GM18870 (cell line): ENCODE results near the gene ARHGEF37.

Experiments
- ATAC-seq: cut with Tn5 transposase; IDR thresholded peaks from one replicate; pipeline ENCODE4 v1.9.1; 2021; ENCODE audit warnings: moderate library complexity; ENCODE audit not compliant: unreplicated experiment

Gene ARHGEF37

GRCh38 chr5:149599375-149599774 is 18.1 kb downstream of the ARHGEF37 start:
- ATAC-seq, result no peak

- ATAC-seq, result no peak
Observed at GRCh38 chr5:149600932-149601331, 19.6 kb downstream of the ARHGEF37 start.

- no peak for ATAC-seq
Observed at GRCh38 chr5:149603210-149603609, 21.9 kb downstream of the ARHGEF37 start.

- ATAC-seq, result no peak
Observed at GRCh38 chr5:149603920-149604319, 22.6 kb downstream of the ARHGEF37 start.

GRCh38 chr5:149604321-149604720 is 23.0 kb downstream of the ARHGEF37 start:
- ATAC-seq, result no peak

GRCh38 chr5:149605354-149605997 is 24.2 kb downstream of the ARHGEF37 start:
- ATAC-seq, result no peak

- ATAC-seq, result peak; percentile 84
Observed at GRCh38 chr5:149605998-149606724, 24.9 kb downstream of the ARHGEF37 start.

- no peak for ATAC-seq
Observed at GRCh38 chr5:149608936-149609545, 27.7 kb downstream of the ARHGEF37 start.

- ATAC-seq, result no peak
Observed at GRCh38 chr5:149609640-149610219, 28.4 kb downstream of the ARHGEF37 start.

- no peak for ATAC-seq
Observed at GRCh38 chr5:149610589-149611255, 29.4 kb downstream of the ARHGEF37 start.

- no peak for ATAC-seq
Observed at GRCh38 chr5:149611326-149611725, 30.0 kb downstream of the ARHGEF37 start.

GRCh38 chr5:149614034-149614907 is 33.0 kb downstream of the ARHGEF37 start:
- ATAC-seq, result no peak

- ATAC-seq, result no peak
Observed at GRCh38 chr5:149615976-149616375, 34.7 kb downstream of the ARHGEF37 start.

- ATAC-seq, result peak; percentile 74
Observed at GRCh38 chr5:149616727-149617285, 35.5 kb downstream of the ARHGEF37 start.

- no peak for ATAC-seq
Observed at GRCh38 chr5:149617760-149618306, 36.5 kb downstream of the ARHGEF37 start.

- peak; percentile 47 for ATAC-seq
Observed at GRCh38 chr5:149618581-149619248, 37.4 kb downstream of the ARHGEF37 start.

- no peak for ATAC-seq
Observed at GRCh38 chr5:149621415-149622098, 40.3 kb downstream of the ARHGEF37 start.

- ATAC-seq, result no peak
Observed at GRCh38 chr5:149622466-149622865, 41.2 kb downstream of the ARHGEF37 start.
